Spleen (tissue), 7 donors: ENCODE data around the gene CALCOCO1.

Source experiments
- POLR2AphosphoS5 ChIP-seq, 3 donors: sonication (generic); formaldehyde crosslinking; IDR thresholded peaks; one replicate each; pipeline ENCODE4 v1.5.1; 2017; ENCODE audit warnings: antibody characterized with exemption in 3 of 3
- TF ChIP-seq, protein P1 (sequence below), 11 experiments: fragments of 200-600 bp in 7 of 11; fragments of 450-650 bp in 4 of 11; sonication (generic) in 4 of 11; IDR thresholded peaks in 8 of 11; conservative IDR thresholded peaks in 3 of 11; 1 replicate in 7 of 11; 2 replicates in 4 of 11; pipeline versions ENCODE4 v1.4.0 to v1.8.0; 2016 to 2021; ENCODE audit warnings: antibody characterized with exemption in 11 of 11, inconsistent platforms in 4 of 11, mild to moderate bottlenecking in 1 of 11
- donor health status: DM: no; HTN: no; CAD: no; lungs with moderate emphysema.
- donor health status: DM: no; HTN: no; CAD: no.
- donor health status: DM: no; HTN: no; CAD: no.

DNA sequence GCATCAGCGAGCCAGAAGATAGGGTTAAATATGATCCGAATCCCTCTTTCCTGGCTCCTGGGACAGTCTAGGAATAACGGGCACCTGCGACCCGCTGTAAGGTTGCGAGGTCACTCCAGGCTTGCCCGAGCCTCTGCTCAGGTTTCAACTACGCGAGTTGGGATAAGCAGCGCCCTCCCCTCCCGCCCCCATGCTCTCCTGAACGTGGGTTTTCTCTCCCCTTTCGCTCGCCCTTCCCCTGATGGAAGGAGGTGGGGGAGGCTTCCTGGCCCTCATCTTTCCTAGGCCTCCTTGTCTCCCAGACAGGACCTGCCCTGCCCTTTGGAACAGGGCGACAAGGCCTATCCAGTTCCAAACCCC is 50.6 kb downstream of the CALCOCO1 start:
- TF ChIP-seq, protein P1, sequence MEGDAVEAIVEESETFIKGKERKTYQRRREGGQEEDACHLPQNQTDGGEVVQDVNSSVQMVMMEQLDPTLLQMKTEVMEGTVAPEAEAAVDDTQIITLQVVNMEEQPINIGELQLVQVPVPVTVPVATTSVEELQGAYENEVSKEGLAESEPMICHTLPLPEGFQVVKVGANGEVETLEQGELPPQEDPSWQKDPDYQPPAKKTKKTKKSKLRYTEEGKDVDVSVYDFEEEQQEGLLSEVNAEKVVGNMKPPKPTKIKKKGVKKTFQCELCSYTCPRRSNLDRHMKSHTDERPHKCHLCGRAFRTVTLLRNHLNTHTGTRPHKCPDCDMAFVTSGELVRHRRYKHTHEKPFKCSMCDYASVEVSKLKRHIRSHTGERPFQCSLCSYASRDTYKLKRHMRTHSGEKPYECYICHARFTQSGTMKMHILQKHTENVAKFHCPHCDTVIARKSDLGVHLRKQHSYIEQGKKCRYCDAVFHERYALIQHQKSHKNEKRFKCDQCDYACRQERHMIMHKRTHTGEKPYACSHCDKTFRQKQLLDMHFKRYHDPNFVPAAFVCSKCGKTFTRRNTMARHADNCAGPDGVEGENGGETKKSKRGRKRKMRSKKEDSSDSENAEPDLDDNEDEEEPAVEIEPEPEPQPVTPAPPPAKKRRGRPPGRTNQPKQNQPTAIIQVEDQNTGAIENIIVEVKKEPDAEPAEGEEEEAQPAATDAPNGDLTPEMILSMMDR (IDR thresholded peaks at IDR 0.05 in 8 of 11, conservative IDR thresholded peaks at IDR 0.05 in 3 of 11), result no peak
- TF ChIP-seq POLR2AphosphoS5 (IDR thresholded peaks at IDR 0.05), result no peak
